Measurements from ENCODE around the gene IFFO2. TPM values are rescaled to one million over a fixed set of nuclear protein-coding genes. Genes with fewer than 3 reads are reported as not detected.

The IFFO2 gene
- total and polyA plus RNA-seq, 2 donors (not counting 1 experiment from before 2014, with no cell fraction given), result 5.8 to 10.4 TPM

GRCh38 chr1:18901952-18902522, 54.4 kb downstream of the IFFO2 start:
- Histone ChIP-seq H3K27me3 (ENCODE audit: control insufficient read depth, insufficient read depth, low read length) (no peaks in the 10 kb centered on the region), H3K36me3 (ENCODE audit: control insufficient read depth, insufficient read depth, low read length) (no peaks in the 10 kb centered on the region), H2AFZ (ENCODE audit: low read length) (peak overlapping the region; percentile 65), H3K4me2 (ENCODE audit: extremely low read depth, insufficient read depth, low read length) (peak overlapping the region; percentile 93), H3K9me3 (ENCODE audit: control insufficient read depth, insufficient read depth, low read depth, low read length) (no peaks in the 10 kb centered on the region), H3K79me2 (ENCODE audit: control insufficient read depth, insufficient read depth, low read length) (no peaks in the 10 kb centered on the region), H4K20me1 (ENCODE audit: control insufficient read depth, extremely low read depth, insufficient read depth, low read length) (no peaks in the 10 kb centered on the region), H3K4me3 (replicated peaks in 1 of 4; ENCODE audit: control extremely low read depth in 1 of 4, insufficient read depth in 1 of 4, low read depth in 3 of 4, low read length in 4 of 4) (peak overlapping the region; percentile 78 to 84 (median 84)), H3K9ac (ENCODE audit: insufficient read depth, low read length) (peak overlapping the region; percentile 79), H3K27ac (ENCODE audit: insufficient read depth, low read length) (peak overlapping the region; percentile 88), H3K4me1 (ENCODE audit: control insufficient read depth, extremely low read depth, insufficient read depth, low read length) (peaks cover 7% of the 10 kb centered on the region)
- DNase-seq (ENCODE audit: low read depth in 2 of 2), result peak in 1 of 2 donors; percentile 20
- TF ChIP-seq, protein P1, sequence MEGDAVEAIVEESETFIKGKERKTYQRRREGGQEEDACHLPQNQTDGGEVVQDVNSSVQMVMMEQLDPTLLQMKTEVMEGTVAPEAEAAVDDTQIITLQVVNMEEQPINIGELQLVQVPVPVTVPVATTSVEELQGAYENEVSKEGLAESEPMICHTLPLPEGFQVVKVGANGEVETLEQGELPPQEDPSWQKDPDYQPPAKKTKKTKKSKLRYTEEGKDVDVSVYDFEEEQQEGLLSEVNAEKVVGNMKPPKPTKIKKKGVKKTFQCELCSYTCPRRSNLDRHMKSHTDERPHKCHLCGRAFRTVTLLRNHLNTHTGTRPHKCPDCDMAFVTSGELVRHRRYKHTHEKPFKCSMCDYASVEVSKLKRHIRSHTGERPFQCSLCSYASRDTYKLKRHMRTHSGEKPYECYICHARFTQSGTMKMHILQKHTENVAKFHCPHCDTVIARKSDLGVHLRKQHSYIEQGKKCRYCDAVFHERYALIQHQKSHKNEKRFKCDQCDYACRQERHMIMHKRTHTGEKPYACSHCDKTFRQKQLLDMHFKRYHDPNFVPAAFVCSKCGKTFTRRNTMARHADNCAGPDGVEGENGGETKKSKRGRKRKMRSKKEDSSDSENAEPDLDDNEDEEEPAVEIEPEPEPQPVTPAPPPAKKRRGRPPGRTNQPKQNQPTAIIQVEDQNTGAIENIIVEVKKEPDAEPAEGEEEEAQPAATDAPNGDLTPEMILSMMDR (conservative IDR thresholded peaks at IDR 0.05 in 1 of 2, IDR thresholded peaks at IDR 0.05 in 1 of 2; ENCODE audit: low read depth in 1 of 2, low read length in 2 of 2), result no peak

DNA sequence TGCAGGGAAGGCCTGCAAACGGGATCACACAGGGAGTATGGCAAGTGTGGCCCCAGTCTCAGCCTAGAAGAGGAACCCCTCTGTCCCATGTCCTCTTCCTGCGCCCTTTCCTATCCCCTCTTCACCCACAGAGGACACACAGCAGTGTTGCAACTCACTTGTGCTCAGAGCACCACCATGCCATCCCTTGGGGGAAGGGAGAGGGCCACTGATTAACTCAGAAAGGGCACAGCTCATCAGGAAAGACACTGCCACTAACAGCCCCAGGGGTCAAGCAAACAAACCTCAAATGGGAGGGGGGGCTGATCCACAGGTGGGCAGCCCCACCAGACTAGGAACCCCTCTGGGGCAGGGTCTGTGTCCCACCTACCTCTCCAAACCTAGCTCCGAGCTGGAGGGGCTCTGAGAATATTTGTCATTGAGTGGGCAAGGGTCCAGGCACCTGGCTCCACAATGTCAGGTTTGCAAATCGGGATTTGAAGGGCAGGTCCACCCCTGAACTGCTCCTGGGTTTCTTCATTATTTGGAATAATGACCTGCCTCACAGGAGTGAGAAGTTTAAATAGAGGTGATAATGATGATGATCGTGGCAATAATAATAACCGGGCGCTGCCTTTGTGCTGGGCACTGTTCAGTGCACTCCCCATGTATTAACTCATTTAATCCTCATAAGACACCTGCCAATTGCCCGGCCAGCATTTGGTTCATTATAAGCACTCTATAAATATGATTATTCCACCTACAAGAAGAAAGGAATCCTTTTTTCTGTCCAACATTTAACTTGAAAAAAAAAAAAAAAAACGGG, 55.1 kb downstream of the IFFO2 start:
- H3K4me3 ChIP-seq (replicated peaks in 1 of 4; ENCODE audit: control extremely low read depth in 1 of 4, insufficient read depth in 1 of 4, low read depth in 3 of 4, low read length in 4 of 4), result peak overlapping the region in 3 of 4 experiments; percentile 78 to 84 (median 84)
- H3K4me2 ChIP-seq (ENCODE audit: extremely low read depth, insufficient read depth, low read length), result peak overlapping the region; percentile 40
- H2AFZ ChIP-seq (ENCODE audit: low read length), result no peak overlapping the region
- H3K27ac ChIP-seq (ENCODE audit: insufficient read depth, low read length), result no peak overlapping the region
- DNase-seq (ENCODE audit: low read depth in 2 of 2), result no peak
- H3K27me3 ChIP-seq (ENCODE audit: control insufficient read depth, insufficient read depth, low read length), result no peaks in the 10 kb centered on the region
- no peak overlapping the region for H3K9ac ChIP-seq (ENCODE audit: insufficient read depth, low read length)
- no peaks in the 10 kb centered on the region for H4K20me1 ChIP-seq (ENCODE audit: control insufficient read depth, extremely low read depth, insufficient read depth, low read length)
- H3K9me3 ChIP-seq (ENCODE audit: control insufficient read depth, insufficient read depth, low read depth, low read length), result no peaks in the 10 kb centered on the region
- H3K36me3 ChIP-seq (ENCODE audit: control insufficient read depth, insufficient read depth, low read length), result no peaks in the 10 kb centered on the region
- no peaks in the 10 kb centered on the region for H3K79me2 ChIP-seq (ENCODE audit: control insufficient read depth, insufficient read depth, low read length)
- no peak for TF ChIP-seq EZH2 (IDR thresholded peaks at IDR 0.05; ENCODE audit: low read length, missing control alignments)
- TF ChIP-seq, protein P1 (conservative IDR thresholded peaks at IDR 0.05 in 1 of 2, IDR thresholded peaks at IDR 0.05 in 1 of 2; ENCODE audit: low read depth in 1 of 2, low read length in 2 of 2), result no peak
- peaks cover 7% of the 10 kb centered on the region for H3K4me1 ChIP-seq (ENCODE audit: control insufficient read depth, extremely low read depth, insufficient read depth, low read length)

GRCh38 chr1:18900303-18900841, 56.1 kb downstream of the IFFO2 start:
- peaks cover 7% of the 10 kb centered on the region for H3K4me1 ChIP-seq (ENCODE audit: control insufficient read depth, extremely low read depth, insufficient read depth, low read length)
- H3K27ac ChIP-seq (ENCODE audit: insufficient read depth, low read length), result no peak overlapping the region
- no peaks in the 10 kb centered on the region for H3K36me3 ChIP-seq (ENCODE audit: control insufficient read depth, insufficient read depth, low read length)
- H3K9ac ChIP-seq (ENCODE audit: insufficient read depth, low read length), result no peak overlapping the region
- peak in 1 of 2 donors; percentile 72 for DNase-seq (ENCODE audit: low read depth in 2 of 2)
- no peaks in the 10 kb centered on the region for H3K27me3 ChIP-seq (ENCODE audit: control insufficient read depth, insufficient read depth, low read length)
- TF ChIP-seq EZH2 (IDR thresholded peaks at IDR 0.05; ENCODE audit: low read length, missing control alignments), result no peak
- TF ChIP-seq, protein P1 (conservative IDR thresholded peaks at IDR 0.05 in 1 of 2, IDR thresholded peaks at IDR 0.05 in 1 of 2; ENCODE audit: low read depth in 1 of 2, low read length in 2 of 2), result no peak
- no peaks in the 10 kb centered on the region for H3K79me2 ChIP-seq (ENCODE audit: control insufficient read depth, insufficient read depth, low read length)
- H2AFZ ChIP-seq (ENCODE audit: low read length), result no peak overlapping the region
- H4K20me1 ChIP-seq (ENCODE audit: control insufficient read depth, extremely low read depth, insufficient read depth, low read length), result no peaks in the 10 kb centered on the region
- no peaks in the 10 kb centered on the region for H3K9me3 ChIP-seq (ENCODE audit: control insufficient read depth, insufficient read depth, low read depth, low read length)
- H3K4me3 ChIP-seq (replicated peaks in 1 of 4; ENCODE audit: control extremely low read depth in 1 of 4, insufficient read depth in 1 of 4, low read depth in 3 of 4, low read length in 4 of 4), result no peak overlapping the region
- H3K4me2 ChIP-seq (ENCODE audit: extremely low read depth, insufficient read depth, low read length), result no peak overlapping the region
